GM12878 (cell line): Measurements from ENCODE around the gene TRPC4. TPM values are rescaled to one million over a fixed set of nuclear protein-coding genes. Genes with fewer than 3 reads are reported as not detected.

Experiments
- ATAC-seq: fragments of 200-7000 bp; cut with Tn5 transposase; 3 replicates; pipeline ENCODE4 v1.9.1; 2020; ENCODE audit warnings: mild to moderate bottlenecking, moderate library complexity
- BruUV-seq: library from RNA; stranded (reverse); fragments of 400-500 nt; replicated peaks from 2 replicates; lab custom pipeline; 2021; lab: Mats Ljungman, UMichigan
- CTCF ChIA-PET: fragments of 300-600 bp; sonication (Branson Sonifier 250); formaldehyde crosslinking; extraction: SDS; loops from one replicate; lab custom pipeline; 2021; ENCODE audit warnings: inconsistent platforms; lab: Yijun Ruan, JAX
- POLR2A ChIA-PET: fragments of 350-600 bp; formaldehyde crosslinking; extraction: SDS; loops from one replicate; lab custom pipeline; 2021; ENCODE audit warnings: inconsistent platforms; lab: Charles Lee
- RAD21 ChIA-PET: fragments of 300-600 bp; sonication (Branson Sonifier 250); formaldehyde crosslinking; loops from one replicate; lab custom pipeline; 2023; ENCODE audit warnings: antibody characterized with exemption; ENCODE audit not compliant: unreplicated experiment; lab: Charles Lee
- SMC1A ChIA-PET: fragments of 300-600 bp; sonication (Branson Sonifier 250); formaldehyde crosslinking; loops from one replicate; lab custom pipeline; 2023; ENCODE audit not compliant: unreplicated experiment, uncharacterized antibody; lab: Charles Lee
- DNase-seq: peaks from one replicate; pipeline ENCODE4 v3.0.0-alpha.2; 2011; ENCODE audit warnings: low read depth, low spot score
- FAIRE-seq: peaks from 3 replicates; lab custom pipeline; 2011; peaks lifted over from hg19 to GRCh38; lab: Jason Lieb, UNC
- H2AFZ ChIP-seq: 2 replicates; pipeline ENCODE4 v1.6.0; 2011; ENCODE audit warnings: low read depth, low read length, control low read depth; ENCODE audit not compliant: control insufficient read depth
- H3K27ac ChIP-seq: 2 replicates; pipeline ENCODE4 v1.5.1; 2011; ENCODE audit warnings: control low read depth; ENCODE audit not compliant: control insufficient read depth, insufficient read depth
- H3K27me3 ChIP-seq, 2 experiments: replicated peaks in 1 of 2; 2 replicates each; pipeline versions ENCODE4 v1.6.0 to v1.6.1; 2011; ENCODE audit warnings: low read length in 1 of 2; ENCODE audit not compliant: control insufficient read depth in 2 of 2, insufficient read depth in 2 of 2
- H3K36me3 ChIP-seq, 2 experiments: 2 replicates each; pipeline ENCODE4 v1.5.1; 2011; ENCODE audit warnings: low read length in 1 of 2; ENCODE audit not compliant: control insufficient read depth in 2 of 2, insufficient read depth in 2 of 2
- H3K4me1 ChIP-seq: 2 replicates; pipeline ENCODE4 v1.6.1; 2011; ENCODE audit warnings: mild to moderate bottlenecking, low read length, moderate library complexity, mixed read lengths; ENCODE audit not compliant: control insufficient read depth, insufficient read depth
- H3K4me2 ChIP-seq: 2 replicates; pipeline ENCODE4 v1.6.0; 2011; ENCODE audit warnings: control low read depth; ENCODE audit not compliant: control insufficient read depth, insufficient read depth
- H3K4me3 ChIP-seq: fragments of 200-600 bp; sonication (generic); 2 replicates; pipeline ENCODE4 v1.5.1; 2016
- H3K79me2 ChIP-seq: 2 replicates; pipeline ENCODE4 v1.6.0; 2011; ENCODE audit warnings: low read length; ENCODE audit not compliant: control insufficient read depth, insufficient read depth
- H3K9ac ChIP-seq: 2 replicates; pipeline ENCODE4 v1.8.0; 2011; ENCODE audit warnings: low read length, control low read depth, mixed read lengths; ENCODE audit not compliant: control insufficient read depth, insufficient read depth
- H3K9me3 ChIP-seq: replicated peaks from 3 replicates; pipeline ENCODE4 v1.5.1; 2011; ENCODE audit warnings: mild to moderate bottlenecking, low read length; ENCODE audit not compliant: control insufficient read depth, insufficient read depth
- H4K20me1 ChIP-seq: 2 replicates; pipeline ENCODE4 v1.6.0; 2011; ENCODE audit not compliant: control insufficient read depth, insufficient read depth
- BACH1 ChIP-seq: fragments of 450-650 bp; IDR thresholded peaks from 2 replicates; pipeline ENCODE4 v1.6.1; 2017; ENCODE audit warnings: mild to moderate bottlenecking, borderline replicate concordance
- CEBPB ChIP-seq, 2 experiments: fragments of 150-350 bp in 1 of 2; IDR thresholded peaks; 2 replicates each; pipeline ENCODE4 v1.6.1; 2012 to 2014; ENCODE audit warnings: low read depth in 2 of 2, low read length in 2 of 2, borderline replicate concordance in 1 of 2, inconsistent platforms in 1 of 2
- FOS ChIP-seq: IDR thresholded peaks from 3 replicates; pipeline ENCODE4 v1.6.1; 2011; ENCODE audit warnings: borderline replicate concordance; ENCODE audit not compliant: insufficient read length; ENCODE audit errors: extremely low read depth
- HDAC6 ChIP-seq: fragments of 200-600 bp; sonication (generic); IDR thresholded peaks from one replicate; pipeline ENCODE4 v1.8.0; 2017; ENCODE audit warnings: antibody characterized with exemption; ENCODE audit not compliant: unreplicated experiment
- KLF5 ChIP-seq: fragments of 450-650 bp; IDR thresholded peaks from 2 replicates; pipeline ENCODE4 v1.6.1; 2014; ENCODE audit warnings: mild to moderate bottlenecking; ENCODE audit not compliant: partially characterized antibody
- NFYB ChIP-seq: IDR thresholded peaks from 2 replicates; pipeline ENCODE4 v1.6.1; 2011; ENCODE audit warnings: low read depth, mild to moderate bottlenecking, low read length, improper control_type of control experiment, moderate library complexity; ENCODE audit not compliant: insufficient read depth
- SP1 ChIP-seq: IDR thresholded peaks from one replicate; pipeline ENCODE4 v1.6.1; 2011; ENCODE audit warnings: low read depth, low read length
- WGBS: methylation state at CpG from one replicate; pipeline ENCODE4 v1.1.6; 2016; ENCODE audit warnings: low lambda C conversion rate; ENCODE audit not compliant: insufficient replicate concordance, insufficient coverage; ENCODE audit errors: missing lambda C conversion rate; 5-methylcytosine and 5-hydroxymethylcytosine counted together
- in situ Hi-C: fragments of 300-500 bp; cut with MboI; formaldehyde crosslinking; loops from 9 replicates; pipeline ENCODE4 v1.14.3; 2018; ENCODE audit warnings: mixed read lengths
- intact Hi-C: fragments of 100-400 bp; cut with micrococcal nuclease; formaldehyde crosslinking; loops from one replicate; pipeline ENCODE4 v1.14.2; 2022; ENCODE audit not compliant: unreplicated experiment
- polyA plus RNA-seq, 11 experiments: library from polyadenylated mRNA; depleted of rRNA in 4 of 11; unstranded in 6 of 11; stranded (reverse) in 5 of 11; fragments of >200 nt; fragmentation: Nextera tagmentation in 4 of 11; fragmentation: Illumina TruSeq in 1 of 11; extraction: Ambion mirVana in 4 of 11; extraction: Trizol in 1 of 11; gene quantifications; 1 replicate in 1 of 11; 2 replicates in 10 of 11; pipeline versions ENCODE4 v1.2.1 to v1.2.3, GENCODE V29; 2011 to 2016; ENCODE audit warnings: inconsistent platforms in 2 of 11, missing spikeins in 2 of 11, low read depth in 1 of 11
- total RNA-seq, 4 experiments: library from RNA; depleted of rRNA in 3 of 4; stranded (reverse); fragments of >200 nt in 3 of 4; fragmentation: Illumina TruSeq in 1 of 4; extraction: Trizol in 1 of 4; gene quantifications; 2 replicates each; pipeline versions ENCODE4 v1.2.1 to v1.2.3, GENCODE V29; 2013 to 2021
- TF ChIP-seq, protein P1 (sequence below): fragments of 150-350 bp; IDR thresholded peaks from 2 replicates; pipeline ENCODE4 v1.6.1; 2016; ENCODE audit warnings: low read depth, low read length

The TRPC4 gene
- total and polyA plus RNA-seq, 10 of the 15 experiments (the other 5 are each of a cell fraction or from before 2014, with no cell fraction given), result not detected

DNA sequence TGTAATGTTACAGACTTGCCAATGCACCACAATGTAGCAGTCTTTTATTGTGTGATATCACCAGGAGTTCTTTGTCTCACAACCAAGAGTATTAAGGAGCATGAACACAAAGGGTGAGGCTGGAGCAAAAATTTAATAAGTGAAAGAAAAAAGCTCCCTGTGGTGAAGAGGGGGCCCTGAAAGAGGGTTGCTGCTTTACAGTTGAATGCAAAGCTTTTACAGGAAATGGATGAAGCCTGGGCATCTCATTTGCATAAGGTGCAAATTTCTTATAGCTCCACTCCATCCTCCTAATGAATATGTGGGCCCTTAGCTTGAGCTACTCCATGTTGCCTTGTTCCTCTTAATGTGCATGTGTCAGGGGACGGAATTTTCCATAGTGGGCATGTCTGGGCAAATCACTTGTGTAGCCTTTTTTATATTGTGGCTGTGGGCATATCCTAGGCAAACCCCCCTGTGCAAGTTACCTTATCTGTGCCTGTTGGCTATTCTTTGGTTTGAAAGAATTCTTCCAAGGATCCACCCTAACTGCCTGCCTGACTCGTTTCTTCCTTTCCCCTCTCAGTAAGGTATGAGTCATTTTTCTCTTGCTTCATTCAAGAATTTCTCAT lies 45.3 kb upstream of the TRPC4 start:
- in situ Hi-C loops, result no loop called here
- H3K79me2 ChIP-seq, result no peaks in the 10 kb centered on the region
- FAIRE-seq (no peak), DNase-seq (no peak)
- CTCF ChIA-PET, result no interaction called here
- 0% methylated on average over 2 of the region's 2 CpGs for WGBS
- H3K27ac ChIP-seq, result no peak overlapping the region
- H3K9me3 ChIP-seq, result no peaks in the 10 kb centered on the region; the same call in 2 of the 3 replicates
- H3K36me3 ChIP-seq, result no peaks in the 10 kb centered on the region
- no peak overlapping the region for H3K4me3 ChIP-seq
- intact Hi-C loops, result no loop called here
- no peaks in the 10 kb centered on the region for H3K27me3 ChIP-seq
- no peaks in the 10 kb centered on the region for H4K20me1 ChIP-seq
- H3K9ac ChIP-seq, result no peak overlapping the region
- no peak for TF ChIP-seq FOS
- TF ChIP-seq SP1, result no peak
- no peak for TF ChIP-seq CEBPB (IDR thresholded peaks at IDR 0.05; ENCODE audit: borderline replicate concordance in 1 of 2, low read depth in 2 of 2, low read length in 2 of 2)
- TF ChIP-seq, all 136 proteins: peak for 0
- Histone ChIP-seq H2AFZ (no peak overlapping the region), H3K4me1 (no peaks in the 10 kb centered on the region), H3K4me2 (no peak overlapping the region)
- ChIA-PET RAD21 (no interaction called here), POLR2A (no interaction called here), SMC1A (interaction anchor here (0.6 kb wide), 1 partner anchor 72 kb away, joined by 6 read pairs; no protein-coding TSS in a partner anchor)
- BruUV-seq, result no TSS peak
- no peak for ATAC-seq

DNA sequence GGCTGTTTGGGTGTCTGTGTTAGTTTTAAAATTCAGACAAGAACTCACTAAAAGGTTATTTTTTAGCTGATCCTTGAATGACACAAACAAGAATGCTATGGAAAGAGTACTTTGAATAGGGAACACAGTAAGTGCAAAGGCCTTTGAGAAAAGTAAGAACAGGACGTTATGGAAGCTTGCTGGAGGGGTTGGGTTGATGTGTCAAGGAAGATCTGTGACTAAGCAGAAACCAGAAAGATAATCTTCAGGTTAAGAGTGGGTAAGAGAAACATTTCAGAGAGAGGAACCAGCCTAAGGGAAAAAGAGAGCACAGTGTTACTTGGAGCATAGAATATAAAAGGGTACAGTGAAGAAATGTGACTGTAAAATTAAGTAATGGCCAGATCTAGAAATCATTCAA lies 41.2 kb upstream of the TRPC4 start:
- WGBS, result 0% methylated on average over 1 of the region's 1 CpG
- TF ChIP-seq BACH1 (no peak), KLF5 (no peak), NFYB (no peak), HDAC6 (no peak)
- TF ChIP-seq, protein P1, sequence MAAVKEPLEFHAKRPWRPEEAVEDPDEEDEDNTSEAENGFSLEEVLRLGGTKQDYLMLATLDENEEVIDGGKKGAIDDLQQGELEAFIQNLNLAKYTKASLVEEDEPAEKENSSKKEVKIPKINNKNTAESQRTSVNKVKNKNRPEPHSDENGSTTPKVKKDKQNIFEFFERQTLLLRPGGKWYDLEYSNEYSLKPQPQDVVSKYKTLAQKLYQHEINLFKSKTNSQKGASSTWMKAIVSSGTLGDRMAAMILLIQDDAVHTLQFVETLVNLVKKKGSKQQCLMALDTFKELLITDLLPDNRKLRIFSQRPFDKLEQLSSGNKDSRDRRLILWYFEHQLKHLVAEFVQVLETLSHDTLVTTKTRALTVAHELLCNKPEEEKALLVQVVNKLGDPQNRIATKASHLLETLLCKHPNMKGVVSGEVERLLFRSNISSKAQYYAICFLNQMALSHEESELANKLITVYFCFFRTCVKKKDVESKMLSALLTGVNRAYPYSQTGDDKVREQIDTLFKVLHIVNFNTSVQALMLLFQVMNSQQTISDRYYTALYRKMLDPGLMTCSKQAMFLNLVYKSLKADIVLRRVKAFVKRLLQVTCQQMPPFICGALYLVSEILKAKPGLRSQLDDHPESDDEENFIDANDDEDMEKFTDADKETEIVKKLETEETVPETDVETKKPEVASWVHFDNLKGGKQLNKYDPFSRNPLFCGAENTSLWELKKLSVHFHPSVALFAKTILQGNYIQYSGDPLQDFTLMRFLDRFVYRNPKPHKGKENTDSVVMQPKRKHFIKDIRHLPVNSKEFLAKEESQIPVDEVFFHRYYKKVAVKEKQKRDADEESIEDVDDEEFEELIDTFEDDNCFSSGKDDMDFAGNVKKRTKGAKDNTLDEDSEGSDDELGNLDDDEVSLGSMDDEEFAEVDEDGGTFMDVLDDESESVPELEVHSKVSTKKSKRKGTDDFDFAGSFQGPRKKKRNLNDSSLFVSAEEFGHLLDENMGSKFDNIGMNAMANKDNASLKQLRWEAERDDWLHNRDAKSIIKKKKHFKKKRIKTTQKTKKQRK, result no peak
- ATAC-seq (no peak), DNase-seq (no peak), FAIRE-seq (no peak)
- POLR2A ChIA-PET, result no interaction called here
- intact Hi-C loops, result no loop called here
- Histone ChIP-seq H4K20me1 (no peaks in the 10 kb centered on the region), H3K4me3 (no peak overlapping the region), H3K4me2 (no peak overlapping the region), H2AFZ (no peak overlapping the region), H3K9ac (no peak overlapping the region), H3K27me3 (no peaks in the 10 kb centered on the region), H3K4me1 (no peaks in the 10 kb centered on the region), H3K36me3 (no peaks in the 10 kb centered on the region), H3K79me2 (no peaks in the 10 kb centered on the region), H3K9me3 (no peaks in the 10 kb centered on the region; the same call in 2 of the 3 replicates), H3K27ac (no peak overlapping the region)
- CTCF ChIA-PET, result no interaction called here
- in situ Hi-C loops, result no loop called here
- RAD21 ChIA-PET, result no interaction called here
- SMC1A ChIA-PET, result no interaction called here
- no TSS peak for BruUV-seq
